GM19351 (cell line): ENCODE measurements around the gene FAM174B.
A peak's percentile ranks its signal among the peaks of the same experiment; 100 is the strongest.

Experiments
- ATAC-seq: cut with Tn5 transposase; IDR thresholded peaks from one replicate; pipeline ENCODE4 v1.9.1; 2021; ENCODE audit warnings: mild to moderate bottlenecking, moderate library complexity; ENCODE audit not compliant: unreplicated experiment

The FAM174B gene

GRCh38 chr15:92665100-92665555 lies 9.6 kb upstream of the FAM174B start:
- ATAC-seq = peak; percentile 26

GRCh38 chr15:92664178-92664900 lies 8.8 kb upstream of the FAM174B start:
- ATAC-seq = no peak

GRCh38 chr15:92663250-92663951 lies 7.8 kb upstream of the FAM174B start:
- peak; percentile 73 for ATAC-seq

- ATAC-seq = peak; percentile 13
Observed at GRCh38 chr15:92662762-92663161, 7.2 kb upstream of the FAM174B start.

- no peak for ATAC-seq
Observed at GRCh38 chr15:92661956-92662355, 6.4 kb upstream of the FAM174B start.

- no peak for ATAC-seq
Observed at GRCh38 chr15:92661069-92661468, 5.5 kb upstream of the FAM174B start.

- no peak for ATAC-seq
Observed at GRCh38 chr15:92657486-92657885, 1.9 kb upstream of the FAM174B start.

GRCh38 chr15:92656089-92656488 lies 514 bp upstream of the FAM174B start:
- no peak for ATAC-seq

- no peak for ATAC-seq
Observed at GRCh38 chr15:92654662-92655061, 913 bp downstream of the FAM174B start.

GRCh38 chr15:92653836-92654539 lies 1.6 kb downstream of the FAM174B start:
- no peak for ATAC-seq

- no peak for ATAC-seq
Observed at GRCh38 chr15:92653366-92653765, 2.2 kb downstream of the FAM174B start.

- no peak for ATAC-seq
Observed at GRCh38 chr15:92652576-92652966, 3.0 kb downstream of the FAM174B start.

GRCh38 chr15:92651877-92652575 lies 3.5 kb downstream of the FAM174B start:
- ATAC-seq = no peak

GRCh38 chr15:92650966-92651365 lies 4.6 kb downstream of the FAM174B start:
- no peak for ATAC-seq

- no peak for ATAC-seq
Observed at GRCh38 chr15:92650256-92650655, 5.3 kb downstream of the FAM174B start.

GRCh38 chr15:92648190-92648875 lies 7.2 kb downstream of the FAM174B start:
- ATAC-seq = no peak

GRCh38 chr15:92647467-92648163 lies 8.0 kb downstream of the FAM174B start:
- ATAC-seq = no peak

- ATAC-seq = no peak
Observed at GRCh38 chr15:92646216-92646615, 9.4 kb downstream of the FAM174B start.

GRCh38 chr15:92645731-92646130 lies 9.8 kb downstream of the FAM174B start:
- no peak for ATAC-seq

- no peak for ATAC-seq
Observed at GRCh38 chr15:92645051-92645631, 10.4 kb downstream of the FAM174B start.
